Measurements from ENCODE around the gene VWF. TPM values are rescaled to one million over a fixed set of nuclear protein-coding genes. Genes with fewer than 3 reads are reported as not detected.

The VWF gene
- total and polyA plus RNA-seq, 2 of the 13 experiments (the other 11 are each of a cell fraction or from before 2014, with no cell fraction given): 0.20 to 0.25 TPM

- ChIA-PET CTCF (ENCODE audit: low intra/inter-chr PET ratio, low total read pairs) (interaction anchor here (5.6 kb wide), 1 partner anchor 51 kb away, joined by 141 read pairs; no protein-coding TSS in a partner anchor), POLR2A (no interaction called here)
- WGBS (ENCODE audit: low lambda C conversion rate): 25% methylated on average over 5 of the region's 5 CpGs
- H3K9me3 ChIP-seq (ENCODE audit: low read length): no peaks in the 10 kb centered on the region
- no peak overlapping the region for H2AFZ ChIP-seq (ENCODE audit: low read length)
- FAIRE-seq (no peak), DNase-seq (ENCODE audit: low spot score) (no peak), ATAC-seq (no peak)
- TF ChIP-seq DR1 (CRISPR knock-in tag; IDR thresholded peaks at IDR 0.05) (no peak), POLR2G (IDR thresholded peaks at IDR 0.05; ENCODE audit: low read depth, low read length) (no peak), SIN3B (IDR thresholded peaks at IDR 0.05; ENCODE audit: low read length) (no peak), MZF1 (CRISPR knock-in tag; IDR thresholded peaks at IDR 0.05; ENCODE audit: borderline replicate concordance) (no peak), ZIK1 (CRISPR knock-in tag; IDR thresholded peaks at IDR 0.05; ENCODE audit: borderline replicate concordance, low read depth) (no peak), ZNF205 (CRISPR knock-in tag; IDR thresholded peaks at IDR 0.05) (no peak), ZNF333 (CRISPR knock-in tag; IDR thresholded peaks at IDR 0.05; ENCODE audit: borderline replicate concordance) (no peak), ZNF788 (CRISPR knock-in tag; IDR thresholded peaks at IDR 0.05; ENCODE audit: borderline replicate concordance) (no peak), SMARCC2 (IDR thresholded peaks at IDR 0.05) (no peak), FOXM1 (CRISPR knock-in tag; IDR thresholded peaks at IDR 0.05) (no peak)
- TF ChIP-seq, protein P1, sequence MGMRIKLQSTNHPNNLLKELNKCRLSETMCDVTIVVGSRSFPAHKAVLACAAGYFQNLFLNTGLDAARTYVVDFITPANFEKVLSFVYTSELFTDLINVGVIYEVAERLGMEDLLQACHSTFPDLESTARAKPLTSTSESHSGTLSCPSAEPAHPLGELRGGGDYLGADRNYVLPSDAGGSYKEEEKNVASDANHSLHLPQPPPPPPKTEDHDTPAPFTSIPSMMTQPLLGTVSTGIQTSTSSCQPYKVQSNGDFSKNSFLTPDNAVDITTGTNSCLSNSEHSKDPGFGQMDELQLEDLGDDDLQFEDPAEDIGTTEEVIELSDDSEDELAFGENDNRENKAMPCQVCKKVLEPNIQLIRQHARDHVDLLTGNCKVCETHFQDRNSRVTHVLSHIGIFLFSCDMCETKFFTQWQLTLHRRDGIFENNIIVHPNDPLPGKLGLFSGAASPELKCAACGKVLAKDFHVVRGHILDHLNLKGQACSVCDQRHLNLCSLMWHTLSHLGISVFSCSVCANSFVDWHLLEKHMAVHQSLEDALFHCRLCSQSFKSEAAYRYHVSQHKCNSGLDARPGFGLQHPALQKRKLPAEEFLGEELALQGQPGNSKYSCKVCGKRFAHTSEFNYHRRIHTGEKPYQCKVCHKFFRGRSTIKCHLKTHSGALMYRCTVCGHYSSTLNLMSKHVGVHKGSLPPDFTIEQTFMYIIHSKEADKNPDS (CRISPR knock-in tag; IDR thresholded peaks at IDR 0.05): no peak
- no peak overlapping the region for H3K4me2 ChIP-seq (ENCODE audit: low read depth, low read length)
- BruUV-seq (replicated peaks): no TSS peak
- H3K27ac ChIP-seq (ENCODE audit: extremely low read length, insufficient read depth, low read length): no peak overlapping the region
- H3K79me2 ChIP-seq (ENCODE audit: insufficient read depth, low read length): no peaks in the 10 kb centered on the region
- H3K27me3 ChIP-seq (ENCODE audit: control insufficient read depth in 1 of 2, insufficient read depth in 2 of 2, low read length in 2 of 2): no peaks in the 10 kb centered on the region
- H3K9ac ChIP-seq (ENCODE audit: insufficient read depth, low read depth, low read length): no peak overlapping the region
- H3K4me1 ChIP-seq (ENCODE audit: insufficient read depth, low read length): peaks cover 13% of the 10 kb centered on the region
- in situ Hi-C loops (cut with HindIII; ENCODE audit: extremely low pct_ligation_motif_present, low pct_unique_long_range_greater_than_20kb): loop anchor here (5.0 to 10.0 kb wide), 2 partner anchors 50 to 297 kb away; no protein-coding TSS in a partner anchor
- intact Hi-C loops (cut with micrococcal nuclease; ENCODE audit: unreplicated experiment): loop anchor here (10.0 kb wide), 1 partner anchor 297 kb away; no protein-coding TSS in a partner anchor
- H3K4me3 ChIP-seq (replicated peaks in 1 of 3; ENCODE audit: insufficient read depth in 1 of 3, low read depth in 2 of 3, low read length in 3 of 3): no peak overlapping the region
- no peaks in the 10 kb centered on the region for H4K20me1 ChIP-seq (ENCODE audit: insufficient read depth, low read length)
- no peaks in the 10 kb centered on the region for H3K36me3 ChIP-seq (replicated peaks in 1 of 2; ENCODE audit: control insufficient read depth in 1 of 2, insufficient read depth in 2 of 2, low read length in 2 of 2)
These were observed 136.9 kb downstream of the VWF start for GRCh38 chr12:5987573-5987972.

Data from HepG2 (cell line).